ENCODE data around the gene AKR1B1. TPM values are rescaled to one million over a fixed set of nuclear protein-coding genes. Genes with fewer than 3 reads are reported as not detected.

Gene AKR1B1
- total RNA-seq, 1 donor from 2014 or later: 88.9 TPM

GRCh38 chr7:134429481-134429880, 29.4 kb downstream of the AKR1B1 start:
- ATAC-seq (ENCODE audit: low read depth) (no peak), DNase-seq (no peak)
- H3K9me3 Mint-ChIP-seq: no peaks in the 10 kb centered on the region
- TF ChIP-seq, protein P1, sequence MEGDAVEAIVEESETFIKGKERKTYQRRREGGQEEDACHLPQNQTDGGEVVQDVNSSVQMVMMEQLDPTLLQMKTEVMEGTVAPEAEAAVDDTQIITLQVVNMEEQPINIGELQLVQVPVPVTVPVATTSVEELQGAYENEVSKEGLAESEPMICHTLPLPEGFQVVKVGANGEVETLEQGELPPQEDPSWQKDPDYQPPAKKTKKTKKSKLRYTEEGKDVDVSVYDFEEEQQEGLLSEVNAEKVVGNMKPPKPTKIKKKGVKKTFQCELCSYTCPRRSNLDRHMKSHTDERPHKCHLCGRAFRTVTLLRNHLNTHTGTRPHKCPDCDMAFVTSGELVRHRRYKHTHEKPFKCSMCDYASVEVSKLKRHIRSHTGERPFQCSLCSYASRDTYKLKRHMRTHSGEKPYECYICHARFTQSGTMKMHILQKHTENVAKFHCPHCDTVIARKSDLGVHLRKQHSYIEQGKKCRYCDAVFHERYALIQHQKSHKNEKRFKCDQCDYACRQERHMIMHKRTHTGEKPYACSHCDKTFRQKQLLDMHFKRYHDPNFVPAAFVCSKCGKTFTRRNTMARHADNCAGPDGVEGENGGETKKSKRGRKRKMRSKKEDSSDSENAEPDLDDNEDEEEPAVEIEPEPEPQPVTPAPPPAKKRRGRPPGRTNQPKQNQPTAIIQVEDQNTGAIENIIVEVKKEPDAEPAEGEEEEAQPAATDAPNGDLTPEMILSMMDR (IDR thresholded peaks at IDR 0.05): no peak
- no peaks in the 10 kb centered on the region for H3K27me3 Mint-ChIP-seq
- no peaks in the 10 kb centered on the region for H3K36me3 Mint-ChIP-seq (ENCODE audit: low read depth)
- intact Hi-C loops (cut with micrococcal nuclease): no loop called here
- ChIA-PET POLR2A (no interaction called here), CTCF (interaction anchor here (0.9 to 2.3 kb wide), 4 partner anchors 29 to 178 kb away, joined by 4 to 8 read pairs (median 7); partner anchors contain the start of genes AKR1B1 and AKR1B15)
- H3K4me1 Mint-ChIP-seq: peaks cover 20% of the 10 kb centered on the region
- no peak overlapping the region for H3K4me3 Mint-ChIP-seq
- H3K27ac Mint-ChIP-seq: no peak overlapping the region

GRCh38 chr7:134428942-134429341, 30.0 kb downstream of the AKR1B1 start:
- H3K27me3 Mint-ChIP-seq: peaks cover 1% of the 10 kb centered on the region
- TF ChIP-seq, protein P1 (IDR thresholded peaks at IDR 0.05): no peak
- POLR2A ChIA-PET: no interaction called here
- H3K4me3 Mint-ChIP-seq: no peak overlapping the region
- no peaks in the 10 kb centered on the region for H3K9me3 Mint-ChIP-seq
- H3K27ac Mint-ChIP-seq: no peak overlapping the region
- CTCF ChIA-PET: interaction anchor here (1.9 kb wide), 1 partner anchor 119 kb away, joined by 8 read pairs; the partner anchor contains the start of gene AKR1B15
- intact Hi-C loops (cut with micrococcal nuclease): no loop called here
- peaks cover 19% of the 10 kb centered on the region for H3K4me1 Mint-ChIP-seq
- no peak for DNase-seq
- ATAC-seq (ENCODE audit: low read depth): no peak
- H3K36me3 Mint-ChIP-seq (ENCODE audit: low read depth): no peaks in the 10 kb centered on the region

- intact Hi-C loops (cut with micrococcal nuclease): no loop called here
- ChIA-PET POLR2A (no interaction called here), CTCF (no interaction called here)
- no peak for DNase-seq
- TF ChIP-seq, protein P1 (IDR thresholded peaks at IDR 0.05): no peak
- Mint-ChIP-seq H3K4me3 (no peak overlapping the region), H3K4me1 (peaks cover 8% of the 10 kb centered on the region), H3K27ac (no peak overlapping the region), H3K27me3 (peaks cover 5% of the 10 kb centered on the region), H3K9me3 (no peaks in the 10 kb centered on the region), H3K36me3 (ENCODE audit: low read depth) (no peaks in the 10 kb centered on the region)
- no peak for ATAC-seq (ENCODE audit: low read depth)
Measured at GRCh38 chr7:134427896-134428295, 31.0 kb downstream of the AKR1B1 start.

- DNase-seq (no peak), ATAC-seq (ENCODE audit: low read depth) (no peak)
- H3K4me3 Mint-ChIP-seq: no peak overlapping the region
- intact Hi-C loops (cut with micrococcal nuclease): no loop called here
- no peaks in the 10 kb centered on the region for H3K9me3 Mint-ChIP-seq
- TF ChIP-seq, protein P1 (IDR thresholded peaks at IDR 0.05): no peak
- H3K27me3 Mint-ChIP-seq: peaks cover 5% of the 10 kb centered on the region
- H3K27ac Mint-ChIP-seq: no peak overlapping the region
- POLR2A ChIA-PET: no interaction called here
- no peaks in the 10 kb centered on the region for H3K4me1 Mint-ChIP-seq
- no peaks in the 10 kb centered on the region for H3K36me3 Mint-ChIP-seq (ENCODE audit: low read depth)
- CTCF ChIA-PET: no interaction called here
Measured at GRCh38 chr7:134425777-134426176, 33.1 kb downstream of the AKR1B1 start.

GRCh38 chr7:134422638-134423037, 36.3 kb downstream of the AKR1B1 start:
- ChIA-PET CTCF (no interaction called here), POLR2A (no interaction called here)
- TF ChIP-seq, protein P1 (IDR thresholded peaks at IDR 0.05): no peak
- intact Hi-C loops (cut with micrococcal nuclease): no loop called here
- Mint-ChIP-seq H3K9me3 (no peaks in the 10 kb centered on the region), H3K4me3 (no peak overlapping the region), H3K4me1 (no peaks in the 10 kb centered on the region), H3K27ac (no peak overlapping the region), H3K27me3 (peaks cover 8% of the 10 kb centered on the region), H3K36me3 (ENCODE audit: low read depth) (no peaks in the 10 kb centered on the region)
- DNase-seq (no peak), ATAC-seq (ENCODE audit: low read depth) (no peak)

All from activated B cell treated with CpG ODN at 0.5 μM for 24 hours (primary cell).